ENCODE measurements around the gene THAP2.

DNA sequence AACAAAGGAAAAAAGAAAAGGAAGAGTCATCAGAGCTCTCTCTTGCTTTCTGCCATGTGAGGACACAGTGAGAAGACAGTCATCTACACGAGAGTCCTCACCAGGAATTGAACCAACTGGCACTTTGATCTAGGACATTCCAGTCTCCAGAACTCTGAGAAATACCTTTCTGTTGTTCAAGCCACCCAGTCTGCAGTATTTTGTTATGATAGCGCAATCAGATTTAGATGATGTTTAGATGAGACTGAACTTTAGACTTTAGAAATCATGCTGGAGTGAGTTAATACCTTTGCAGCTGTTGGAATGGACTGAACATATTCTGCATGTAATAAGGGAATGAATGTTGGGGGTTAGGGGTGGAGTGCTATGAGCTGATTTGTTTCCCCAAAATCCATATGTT lies 62.4 kb downstream of the THAP2 start:
- TF ChIP-seq EP300 (IDR thresholded peaks at IDR 0.05) (no peak), POLR2A (IDR thresholded peaks at IDR 0.05) (no peak), POLR2AphosphoS5 (IDR thresholded peaks at IDR 0.05) (no peak)
- TF ChIP-seq, protein P1, sequence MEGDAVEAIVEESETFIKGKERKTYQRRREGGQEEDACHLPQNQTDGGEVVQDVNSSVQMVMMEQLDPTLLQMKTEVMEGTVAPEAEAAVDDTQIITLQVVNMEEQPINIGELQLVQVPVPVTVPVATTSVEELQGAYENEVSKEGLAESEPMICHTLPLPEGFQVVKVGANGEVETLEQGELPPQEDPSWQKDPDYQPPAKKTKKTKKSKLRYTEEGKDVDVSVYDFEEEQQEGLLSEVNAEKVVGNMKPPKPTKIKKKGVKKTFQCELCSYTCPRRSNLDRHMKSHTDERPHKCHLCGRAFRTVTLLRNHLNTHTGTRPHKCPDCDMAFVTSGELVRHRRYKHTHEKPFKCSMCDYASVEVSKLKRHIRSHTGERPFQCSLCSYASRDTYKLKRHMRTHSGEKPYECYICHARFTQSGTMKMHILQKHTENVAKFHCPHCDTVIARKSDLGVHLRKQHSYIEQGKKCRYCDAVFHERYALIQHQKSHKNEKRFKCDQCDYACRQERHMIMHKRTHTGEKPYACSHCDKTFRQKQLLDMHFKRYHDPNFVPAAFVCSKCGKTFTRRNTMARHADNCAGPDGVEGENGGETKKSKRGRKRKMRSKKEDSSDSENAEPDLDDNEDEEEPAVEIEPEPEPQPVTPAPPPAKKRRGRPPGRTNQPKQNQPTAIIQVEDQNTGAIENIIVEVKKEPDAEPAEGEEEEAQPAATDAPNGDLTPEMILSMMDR (IDR thresholded peaks at IDR 0.05): no peak
